ENCODE data around the gene IL13RA2. TPM values are rescaled to one million over a fixed set of nuclear protein-coding genes. Genes with fewer than 3 reads are reported as not detected.

The IL13RA2 gene
- total and polyA plus RNA-seq, 2 of the 13 experiments (the other 11 are each of a cell fraction or from before 2014, with no cell fraction given) = not detected

GRCh38 chrX:115058276-115058675 is 40.9 kb upstream of the IL13RA2 start:
- ATAC-seq (no peak), DNase-seq (ENCODE audit: low spot score) (no peak), FAIRE-seq (no peak)
- Histone ChIP-seq H3K4me2 (ENCODE audit: low read depth, low read length) (no peak overlapping the region), H3K4me1 (ENCODE audit: insufficient read depth, low read length) (no peaks in the 10 kb centered on the region), H3K27ac (ENCODE audit: extremely low read length, insufficient read depth, low read length) (no peak overlapping the region), H3K4me3 (replicated peaks in 1 of 3; ENCODE audit: insufficient read depth in 1 of 3, low read depth in 2 of 3, low read length in 3 of 3) (no peak overlapping the region), H2AFZ (ENCODE audit: low read length) (no peak overlapping the region), H3K27me3 (ENCODE audit: control insufficient read depth in 1 of 2, insufficient read depth in 2 of 2, low read length in 2 of 2) (no peaks in the 10 kb centered on the region), H3K79me2 (ENCODE audit: insufficient read depth, low read length) (no peaks in the 10 kb centered on the region), H4K20me1 (ENCODE audit: insufficient read depth, low read length) (no peaks in the 10 kb centered on the region), H3K9me3 (ENCODE audit: low read length) (no peaks in the 10 kb centered on the region), H3K36me3 (replicated peaks in 1 of 2; ENCODE audit: control insufficient read depth in 1 of 2, insufficient read depth in 2 of 2, low read length in 2 of 2) (no peaks in the 10 kb centered on the region), H3K9ac (ENCODE audit: insufficient read depth, low read depth, low read length) (no peak overlapping the region)
- intact Hi-C loops (cut with micrococcal nuclease; ENCODE audit: unreplicated experiment) = no loop called here
- POLR2A ChIA-PET = no interaction called here
- CTCF ChIA-PET (ENCODE audit: low intra/inter-chr PET ratio, low total read pairs) = no interaction called here
- in situ Hi-C loops (cut with HindIII; ENCODE audit: extremely low pct_ligation_motif_present, low pct_unique_long_range_greater_than_20kb) = no loop called here
- BruUV-seq (replicated peaks) = no TSS peak
- 0% methylated on average over 3 of the region's 3 CpGs for WGBS (ENCODE audit: low lambda C conversion rate)
- TF ChIP-seq E2F1 (CRISPR knock-in tag; IDR thresholded peaks at IDR 0.05) = no peak
- TF ChIP-seq GATA4 (IDR thresholded peaks at IDR 0.05; ENCODE audit: borderline replicate concordance, low read depth) = no peak
- TF ChIP-seq BRCA1 (CRISPR knock-in tag; IDR thresholded peaks at IDR 0.05) = no peak
- TF ChIP-seq ZNF276 (CRISPR knock-in tag; IDR thresholded peaks at IDR 0.05; ENCODE audit: low read depth) = no peak
- no peak for TF ChIP-seq RFX3 (CRISPR knock-in tag; IDR thresholded peaks at IDR 0.05)
- no peak for TF ChIP-seq ZMAT3 (CRISPR knock-in tag; conservative IDR thresholded peaks at IDR 0.05)
- no peak for TF ChIP-seq ATF7 (IDR thresholded peaks at IDR 0.05)
- TF ChIP-seq ATF7 (CRISPR knock-in tag; IDR thresholded peaks at IDR 0.05) = no peak
- no peak for TF ChIP-seq CHCHD3 (CRISPR knock-in tag; IDR thresholded peaks at IDR 0.05)
- TF ChIP-seq ONECUT2 (CRISPR knock-in tag; IDR thresholded peaks at IDR 0.05) = no peak
- TF ChIP-seq TEF (CRISPR knock-in tag; IDR thresholded peaks at IDR 0.05) = no peak
- TF ChIP-seq HMGXB4 (CRISPR knock-in tag; IDR thresholded peaks at IDR 0.05; ENCODE audit: borderline replicate concordance in 1 of 2, low read depth in 1 of 2) = no peak
- TF ChIP-seq ZNF639 (CRISPR knock-in tag; conservative IDR thresholded peaks at IDR 0.05) = no peak
- no peak for TF ChIP-seq ZNF367 (CRISPR knock-in tag; IDR thresholded peaks at IDR 0.05; ENCODE audit: borderline replicate concordance)
- no peak for TF ChIP-seq ETV5 (CRISPR knock-in tag; IDR thresholded peaks at IDR 0.05; ENCODE audit: borderline replicate concordance)
- TF ChIP-seq CCAR2 (optimal IDR thresholded peaks at IDR 0.05; ENCODE audit: low read depth, low read length) = no peak
- TF ChIP-seq IRF2 (CRISPR knock-in tag; IDR thresholded peaks at IDR 0.05) = no peak
- no peak for TF ChIP-seq ZNF18 (CRISPR knock-in tag; IDR thresholded peaks at IDR 0.05; ENCODE audit: insufficient replicate concordance)
